ENCODE results near the gene C11orf86.
"Not testable (repeated sequence)": the region's sequence is repeated elsewhere in the genome, so short reads cannot be mapped to it uniquely, and the experiment has no call there.

Gene C11orf86

GRCh38 chr11:66989360-66989759 is 14.3 kb downstream of the C11orf86 start:
- H3K27me3 Mint-ChIP-seq, result peaks cover 46% of the 10 kb centered on the region
- CTCF ChIA-PET, H3K4me3 Mint-ChIP-seq, H3K36me3 Mint-ChIP-seq, H3K4me1 Mint-ChIP-seq, H3K9me3 Mint-ChIP-seq, DNase-seq, H3K27ac Mint-ChIP-seq: not testable (repeated sequence)

- Mint-ChIP-seq H3K9me3 (no peaks in the 10 kb centered on the region), H3K4me1 (peaks cover 3% of the 10 kb centered on the region), H3K27ac (no peak overlapping the region), H3K27me3 (peaks cover 30% of the 10 kb centered on the region), H3K4me3 (no peak overlapping the region), H3K36me3 (no peaks in the 10 kb centered on the region)
- no peak for DNase-seq
- CTCF ChIA-PET, result no interaction called here
These were observed 16.9 kb downstream of the C11orf86 start for GRCh38 chr11:66992041-66992440.

- H3K4me1 Mint-ChIP-seq, result no peaks in the 10 kb centered on the region
- no peak overlapping the region for H3K4me3 Mint-ChIP-seq
- CTCF ChIA-PET, result no interaction called here
- no peak for DNase-seq
- H3K36me3 Mint-ChIP-seq, result no peaks in the 10 kb centered on the region
- peaks cover 24% of the 10 kb centered on the region for H3K27me3 Mint-ChIP-seq
- no peak overlapping the region for H3K27ac Mint-ChIP-seq
- no peaks in the 10 kb centered on the region for H3K9me3 Mint-ChIP-seq
These were observed 21.6 kb downstream of the C11orf86 start for GRCh38 chr11:66996609-66997273.

- DNase-seq, result no peak
- CTCF ChIA-PET, result no interaction called here
- Mint-ChIP-seq H3K36me3 (no peaks in the 10 kb centered on the region), H3K4me1 (no peaks in the 10 kb centered on the region), H3K9me3 (no peaks in the 10 kb centered on the region), H3K27ac (no peak overlapping the region), H3K4me3 (no peak overlapping the region), H3K27me3 (peaks cover 24% of the 10 kb centered on the region)
These were observed 24.5 kb downstream of the C11orf86 start for GRCh38 chr11:66999555-66999954.

- no peaks in the 10 kb centered on the region for H3K9me3 Mint-ChIP-seq
- no peaks in the 10 kb centered on the region for H3K4me1 Mint-ChIP-seq
- no peak overlapping the region for H3K4me3 Mint-ChIP-seq
- no peak for DNase-seq
- no peak overlapping the region for H3K27ac Mint-ChIP-seq
- CTCF ChIA-PET, result no interaction called here
- H3K36me3 Mint-ChIP-seq, result no peaks in the 10 kb centered on the region
- H3K27me3 Mint-ChIP-seq, result peaks cover 20% of the 10 kb centered on the region
These were observed 26.2 kb downstream of the C11orf86 start for GRCh38 chr11:67001332-67001731.

- no peaks in the 10 kb centered on the region for H3K4me1 Mint-ChIP-seq
- no peak overlapping the region for H3K27ac Mint-ChIP-seq
- no peaks in the 10 kb centered on the region for H3K9me3 Mint-ChIP-seq
- no peaks in the 10 kb centered on the region for H3K36me3 Mint-ChIP-seq
- peaks cover 13% of the 10 kb centered on the region for H3K27me3 Mint-ChIP-seq
- H3K4me3 Mint-ChIP-seq, result no peak overlapping the region
- CTCF ChIA-PET, result no interaction called here
- DNase-seq, result no peak
These were observed 27.3 kb downstream of the C11orf86 start for GRCh38 chr11:67002297-67002913.

- H3K27ac Mint-ChIP-seq, result no peak overlapping the region
These were observed 27.9 kb downstream of the C11orf86 start for GRCh38 chr11:67002921-67003411.

GRCh38 chr11:67005200-67005599 is 30.1 kb downstream of the C11orf86 start:
- not testable (repeated sequence) for H3K27ac Mint-ChIP-seq, DNase-seq, H3K4me3 Mint-ChIP-seq, H3K4me1 Mint-ChIP-seq, H3K36me3 Mint-ChIP-seq, H3K9me3 Mint-ChIP-seq
- peaks cover 21% of the 10 kb centered on the region for H3K27me3 Mint-ChIP-seq
- CTCF ChIA-PET, result interaction anchor here (0.6 kb wide), 1 partner anchor 310 kb away, joined by 3 read pairs; no protein-coding TSS in a partner anchor

More at GRCh38 chr11:67002921-67003411, 27.9 kb downstream of the C11orf86 start:
- Mint-ChIP-seq H3K27me3 (peaks cover 10% of the 10 kb centered on the region), H3K4me1 (no peaks in the 10 kb centered on the region), H3K36me3 (no peaks in the 10 kb centered on the region), H3K4me3 (no peak overlapping the region), H3K9me3 (no peaks in the 10 kb centered on the region)
- CTCF ChIA-PET, result no interaction called here
- DNase-seq, result no peak

- CTCF ChIA-PET, result interaction anchor here (0.6 kb wide), 1 partner anchor 311 kb away, joined by 3 read pairs; no protein-coding TSS in a partner anchor
- Mint-ChIP-seq H3K9me3 (no peaks in the 10 kb centered on the region), H3K4me1 (no peaks in the 10 kb centered on the region), H3K4me3 (no peak overlapping the region), H3K27ac (no peak overlapping the region), H3K27me3 (peaks cover 25% of the 10 kb centered on the region), H3K36me3 (no peaks in the 10 kb centered on the region)
- peak; percentile 34 for DNase-seq
These were observed 31.2 kb downstream of the C11orf86 start for GRCh38 chr11:67006029-67006884.

- DNase-seq, result no peak
- no peaks in the 10 kb centered on the region for H3K9me3 Mint-ChIP-seq
- H3K27ac Mint-ChIP-seq, result no peak overlapping the region
- CTCF ChIA-PET, result no interaction called here
- peaks cover 25% of the 10 kb centered on the region for H3K27me3 Mint-ChIP-seq
- no peaks in the 10 kb centered on the region for H3K4me1 Mint-ChIP-seq
- no peak overlapping the region for H3K4me3 Mint-ChIP-seq
- no peaks in the 10 kb centered on the region for H3K36me3 Mint-ChIP-seq
These were observed 32.0 kb downstream of the C11orf86 start for GRCh38 chr11:67007126-67007525.

GRCh38 chr11:67010296-67010905 is 35.3 kb downstream of the C11orf86 start:
- CTCF ChIA-PET, result no interaction called here
- no peak for DNase-seq
- Mint-ChIP-seq H3K4me1 (no peaks in the 10 kb centered on the region), H3K9me3 (no peaks in the 10 kb centered on the region), H3K36me3 (no peaks in the 10 kb centered on the region), H3K4me3 (no peak overlapping the region), H3K27me3 (peaks cover 42% of the 10 kb centered on the region), H3K27ac (no peak overlapping the region)

GRCh38 chr11:67013511-67014045 is 38.5 kb downstream of the C11orf86 start:
- Mint-ChIP-seq H3K9me3 (no peaks in the 10 kb centered on the region), H3K36me3 (no peaks in the 10 kb centered on the region), H3K4me3 (no peak overlapping the region), H3K27ac (no peak overlapping the region), H3K4me1 (no peaks in the 10 kb centered on the region), H3K27me3 (peaks cover 59% of the 10 kb centered on the region)
- no peak for DNase-seq
- CTCF ChIA-PET, result no interaction called here

- no peaks in the 10 kb centered on the region for H3K4me1 Mint-ChIP-seq
- CTCF ChIA-PET, result interaction anchor here (0.6 kb wide), 1 partner anchor 564 kb away, joined by 4 read pairs; no protein-coding TSS in a partner anchor
- H3K4me3 Mint-ChIP-seq, result no peak overlapping the region
- DNase-seq, result no peak
- peaks cover 3% of the 10 kb centered on the region for H3K9me3 Mint-ChIP-seq
- H3K36me3 Mint-ChIP-seq, result no peaks in the 10 kb centered on the region
- H3K27ac Mint-ChIP-seq, result no peak overlapping the region
- peaks cover 67% of the 10 kb centered on the region for H3K27me3 Mint-ChIP-seq
These were observed 39.2 kb downstream of the C11orf86 start for GRCh38 chr11:67014343-67014742.

GRCh38 chr11:67015048-67015447 is 39.9 kb downstream of the C11orf86 start:
- Mint-ChIP-seq H3K4me1 (no peaks in the 10 kb centered on the region), H3K36me3 (no peaks in the 10 kb centered on the region), H3K9me3 (peaks cover 3% of the 10 kb centered on the region), H3K4me3 (no peak overlapping the region), H3K27ac (no peak overlapping the region), H3K27me3 (peaks cover 68% of the 10 kb centered on the region)
- CTCF ChIA-PET, result no interaction called here
- no peak for DNase-seq
